NT2/D1 (cell line): ENCODE measurements around the gene RAD1.

Source experiments
- DNase-seq: peaks from one replicate; pipeline ENCODE4 v3.0.0-alpha.2; 2011; ENCODE audit warnings: low read depth, low spot score
- H3K27me3 ChIP-seq: 2 replicates; pipeline ENCODE4 v1.6.0; 2011; ENCODE audit warnings: mild to moderate bottlenecking; ENCODE audit not compliant: insufficient read length, insufficient read depth
- H3K36me3 ChIP-seq: 2 replicates; pipeline ENCODE4 v1.6.1; 2011; ENCODE audit warnings: mild to moderate bottlenecking, low read length, mixed read lengths; ENCODE audit not compliant: insufficient read depth, insufficient read length
- H3K4me1 ChIP-seq: 2 replicates; pipeline ENCODE4 v1.5.1; 2011; ENCODE audit not compliant: insufficient read depth, insufficient read length
- H3K4me3 ChIP-seq: 2 replicates; pipeline ENCODE4 v1.5.1; 2011; ENCODE audit warnings: low read depth; ENCODE audit not compliant: insufficient read length
- H3K9ac ChIP-seq: 2 replicates; pipeline ENCODE4 v1.6.0; 2011; ENCODE audit warnings: low read depth; ENCODE audit not compliant: insufficient read length
- H3K9me3 ChIP-seq: 2 replicates; pipeline ENCODE4 v1.5.1; 2011; ENCODE audit warnings: mild to moderate bottlenecking, low read length; ENCODE audit not compliant: insufficient read depth
- SUZ12 ChIP-seq: IDR thresholded peaks from 2 replicates; pipeline ENCODE4 v1.6.1; 2011; ENCODE audit not compliant: insufficient read length, insufficient read depth; ENCODE audit errors: extremely low read depth
- YY1 ChIP-seq: IDR thresholded peaks from 2 replicates; pipeline ENCODE4 v1.6.1; 2011; ENCODE audit not compliant: insufficient read length, insufficient read depth
- ZNF274 ChIP-seq: IDR thresholded peaks from 2 replicates; pipeline ENCODE4 v1.6.1; 2011; ENCODE audit warnings: mild to moderate bottlenecking, low read depth, low read length

RAD1 gene

DNA sequence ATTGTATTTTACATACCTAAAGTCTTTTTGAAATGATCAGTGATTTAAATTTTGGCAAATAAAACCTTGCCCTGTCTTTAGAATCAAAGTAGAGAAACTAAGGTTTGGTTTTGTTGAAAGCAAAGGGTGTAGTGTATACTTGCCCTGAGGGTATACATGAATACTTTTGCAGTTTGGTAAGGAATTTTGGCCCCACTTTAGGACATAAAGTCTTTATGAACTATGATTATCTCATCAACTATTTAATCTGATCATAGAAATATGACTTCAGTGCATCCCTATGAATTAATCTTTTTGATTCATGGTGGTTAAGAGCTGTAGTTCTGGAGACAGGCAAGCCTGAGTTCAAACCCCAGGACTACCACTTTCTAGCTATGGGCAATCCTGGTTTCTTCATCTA, 17.7 kb downstream of the RAD1 start:
- Histone ChIP-seq H3K27me3 (no peaks in the 10 kb centered on the region), H3K9ac (no peak overlapping the region), H3K4me1 (no peaks in the 10 kb centered on the region), H3K4me3 (no peak overlapping the region), H3K9me3 (no peaks in the 10 kb centered on the region), H3K36me3 (peaks cover 6% of the 10 kb centered on the region)
- no peak for TF ChIP-seq ZNF274
- no peak for TF ChIP-seq SUZ12
- no peak for TF ChIP-seq YY1
- DNase-seq, result no peak

DNA sequence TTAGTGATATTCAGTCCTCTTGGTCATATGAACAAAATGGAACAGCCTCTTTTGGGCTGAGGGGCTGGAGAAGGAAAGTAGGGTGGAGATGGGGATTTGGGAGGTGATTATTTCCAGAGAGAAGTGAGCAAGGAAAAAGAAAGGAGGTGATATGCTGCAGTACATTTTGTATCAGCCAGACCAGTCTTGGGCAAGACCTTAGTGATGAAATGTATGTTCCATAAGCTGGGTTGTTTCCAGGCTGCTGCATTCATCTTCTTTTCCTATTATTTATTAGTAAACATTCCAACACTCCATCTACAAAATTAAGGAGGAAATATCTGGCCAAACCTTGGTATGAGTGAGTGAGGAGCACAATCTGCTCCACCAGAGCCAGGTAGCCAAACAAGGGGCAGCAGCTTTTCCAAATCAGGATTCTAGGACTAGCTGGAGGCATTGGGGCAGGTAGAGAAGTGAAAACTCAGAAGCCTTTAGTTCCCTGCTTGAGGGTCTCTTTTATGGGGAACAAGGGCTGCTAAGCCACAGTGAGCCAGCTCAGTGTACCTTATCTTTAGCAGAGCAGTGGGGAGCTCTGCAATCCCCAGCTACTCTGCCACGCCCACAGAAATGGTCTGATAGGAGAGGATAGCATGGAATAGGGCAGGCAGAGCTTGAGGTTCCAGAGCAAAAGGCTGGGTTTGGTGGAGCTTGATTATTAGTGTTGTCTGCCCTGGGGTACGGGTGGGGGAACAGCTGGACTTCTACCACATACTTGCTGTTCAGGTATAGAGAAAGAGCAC, 19.5 kb downstream of the RAD1 start:
- Histone ChIP-seq H3K9me3 (no peaks in the 10 kb centered on the region), H3K9ac (no peak overlapping the region), H3K4me1 (no peaks in the 10 kb centered on the region), H3K4me3 (no peak overlapping the region), H3K36me3 (peaks cover 3% of the 10 kb centered on the region), H3K27me3 (no peaks in the 10 kb centered on the region)
- no peak for TF ChIP-seq YY1
- TF ChIP-seq SUZ12, result no peak
- TF ChIP-seq ZNF274, result no peak
- no peak for DNase-seq

DNA sequence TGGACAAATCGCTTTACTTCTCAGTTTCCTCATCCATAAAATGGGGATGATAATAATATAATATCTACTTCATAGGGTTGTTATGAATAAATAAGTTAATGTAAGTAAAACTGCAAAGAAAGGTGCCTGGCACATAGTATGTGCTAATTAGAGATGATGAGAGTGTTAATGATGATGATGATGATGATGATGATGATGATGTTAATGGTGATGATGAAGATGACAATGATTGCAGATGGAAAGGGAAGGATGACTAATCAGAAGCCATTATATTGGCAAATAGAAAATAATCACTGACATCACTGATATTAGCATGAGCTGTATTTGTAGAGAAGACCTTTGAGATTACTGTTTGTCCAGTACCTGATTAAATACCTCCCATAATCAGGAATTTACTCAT, 20.6 kb downstream of the RAD1 start:
- no peak for DNase-seq
- H3K4me1 ChIP-seq, result no peaks in the 10 kb centered on the region
- H3K4me3 ChIP-seq, result no peak overlapping the region
- TF ChIP-seq ZNF274 (no peak), SUZ12 (no peak)
- peaks cover 3% of the 10 kb centered on the region for H3K36me3 ChIP-seq
- no peaks in the 10 kb centered on the region for H3K9me3 ChIP-seq
- no peak overlapping the region for H3K9ac ChIP-seq
- H3K27me3 ChIP-seq, result no peaks in the 10 kb centered on the region

DNA sequence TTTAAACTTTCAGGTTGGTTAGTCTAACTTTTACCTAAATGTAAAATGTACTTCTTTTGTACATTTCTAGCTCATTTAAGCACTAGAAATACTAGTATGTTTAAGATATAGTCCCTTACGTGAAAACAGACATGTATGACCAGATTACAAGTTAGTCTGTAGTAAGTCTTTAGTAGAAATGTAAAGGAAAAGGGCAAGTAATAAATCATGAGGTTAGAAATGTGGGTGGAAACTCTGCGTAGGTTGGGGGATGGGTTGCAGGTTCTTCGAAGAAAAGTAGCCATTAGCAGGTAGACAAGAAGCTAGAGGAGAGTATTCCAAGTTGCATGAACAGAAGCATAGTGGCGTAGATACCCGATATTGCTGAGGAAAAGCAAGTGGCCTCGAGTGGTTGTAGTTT, 22.9 kb downstream of the RAD1 start:
- TF ChIP-seq YY1, result no peak
- no peak for TF ChIP-seq ZNF274
- TF ChIP-seq SUZ12, result no peak
- no peak overlapping the region for H3K9ac ChIP-seq
- DNase-seq, result no peak
- no peak overlapping the region for H3K4me3 ChIP-seq
- H3K9me3 ChIP-seq, result no peaks in the 10 kb centered on the region
- no peaks in the 10 kb centered on the region for H3K27me3 ChIP-seq
- H3K36me3 ChIP-seq, result peaks cover 3% of the 10 kb centered on the region
- H3K4me1 ChIP-seq, result no peaks in the 10 kb centered on the region

DNA sequence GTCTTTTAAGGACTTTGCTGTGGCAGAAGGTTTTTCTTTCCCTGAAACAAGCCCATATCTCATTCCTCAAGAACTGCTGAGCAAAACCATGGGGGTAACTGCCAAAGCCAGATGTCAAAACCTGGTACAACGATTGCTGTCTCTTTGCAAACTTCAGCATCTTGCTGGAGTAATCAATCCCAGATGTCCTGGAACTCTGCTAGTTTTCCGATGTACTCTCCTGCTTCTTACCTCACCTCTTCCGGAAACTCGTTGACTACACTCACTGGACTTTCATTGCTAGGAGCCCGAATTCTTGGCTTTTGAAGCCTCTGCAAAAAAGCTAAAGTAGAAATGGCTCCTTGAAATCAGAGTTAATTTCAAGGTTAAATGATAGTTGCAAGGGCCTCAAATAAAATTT, 23.3 kb downstream of the RAD1 start:
- DNase-seq, result no peak
- Histone ChIP-seq H3K4me3 (no peak overlapping the region), H3K9ac (no peak overlapping the region)

DNA sequence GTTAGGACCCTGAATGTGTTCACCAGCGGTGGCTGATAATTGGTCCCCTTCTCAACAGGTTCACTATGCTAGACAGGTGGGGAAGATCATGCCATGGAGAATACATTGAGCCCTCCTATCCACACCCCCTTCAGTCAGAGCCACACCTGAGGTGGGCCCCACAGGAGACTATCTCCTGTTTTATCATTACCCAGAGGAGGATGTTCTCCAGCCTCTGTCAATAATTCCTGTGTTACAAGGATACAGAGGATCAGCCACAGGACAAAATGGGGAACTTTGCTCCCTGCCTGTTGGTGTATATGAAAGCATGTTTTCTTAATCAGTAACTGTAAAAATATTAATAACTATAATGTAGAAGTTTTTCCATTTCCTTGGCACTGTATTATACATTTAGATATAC, 25.9 kb downstream of the RAD1 start:
- TF ChIP-seq YY1 (no peak), SUZ12 (no peak), ZNF274 (no peak)
- Histone ChIP-seq H3K9ac (no peak overlapping the region), H3K27me3 (no peaks in the 10 kb centered on the region), H3K4me3 (no peak overlapping the region), H3K9me3 (no peaks in the 10 kb centered on the region), H3K36me3 (no peaks in the 10 kb centered on the region), H3K4me1 (no peaks in the 10 kb centered on the region)
- DNase-seq, result no peak

More for the DNA sequence above, 23.3 kb downstream of the RAD1 start:
- no peaks in the 10 kb centered on the region for H3K9me3 ChIP-seq
- H3K27me3 ChIP-seq, result no peaks in the 10 kb centered on the region
- peaks cover 3% of the 10 kb centered on the region for H3K36me3 ChIP-seq
- no peak for TF ChIP-seq ZNF274
- no peak for TF ChIP-seq YY1
- TF ChIP-seq SUZ12, result no peak
- H3K4me1 ChIP-seq, result no peaks in the 10 kb centered on the region

DNA sequence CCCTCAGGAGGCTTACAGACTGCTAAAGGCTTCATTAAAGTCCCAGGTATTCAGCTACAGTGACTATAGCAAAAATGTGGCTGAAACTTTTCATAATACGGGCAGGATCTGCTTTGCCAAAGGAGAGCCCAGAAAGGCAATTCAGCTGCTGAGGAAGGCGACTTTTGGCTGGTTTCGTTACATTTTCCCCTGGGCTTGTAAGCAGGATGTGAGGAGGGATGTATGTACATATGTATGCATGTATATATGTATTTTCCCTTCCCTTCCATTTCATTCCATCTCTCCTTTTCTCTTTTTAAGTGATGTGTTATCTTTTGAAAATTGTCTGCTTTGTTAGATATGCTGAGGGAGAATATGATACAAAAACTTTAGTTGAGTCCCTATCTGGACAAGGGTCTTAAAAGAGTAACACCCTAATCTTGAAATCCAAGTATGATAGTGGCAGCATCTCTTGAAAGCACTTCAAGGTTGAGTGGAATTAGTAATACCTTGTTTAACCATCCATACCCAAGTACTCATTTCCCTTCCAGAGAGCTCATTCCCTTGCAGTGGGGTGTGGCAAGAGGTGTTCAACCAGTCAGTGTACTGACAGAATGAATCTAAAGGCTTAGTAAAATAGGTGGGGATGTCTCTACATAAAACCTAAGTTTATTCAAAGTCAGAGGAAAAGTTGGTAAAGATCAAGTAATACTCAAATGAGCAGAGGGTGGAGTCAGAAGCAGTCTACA, 28.7 kb downstream of the RAD1 start:
- no peaks in the 10 kb centered on the region for H3K4me1 ChIP-seq
- H3K4me3 ChIP-seq, result no peak overlapping the region
- no peaks in the 10 kb centered on the region for H3K27me3 ChIP-seq
- DNase-seq, result no peak
- H3K9ac ChIP-seq, result no peak overlapping the region
- no peaks in the 10 kb centered on the region for H3K9me3 ChIP-seq
- no peak for TF ChIP-seq ZNF274
- TF ChIP-seq SUZ12, result no peak
- no peak for TF ChIP-seq YY1
- no peaks in the 10 kb centered on the region for H3K36me3 ChIP-seq
